ENCODE measurements around the gene ARHGEF35.
"Not testable (repeated sequence)": the region's sequence is repeated elsewhere in the genome, so short reads cannot be mapped to it uniquely, and the experiment has no call there.

Gene ARHGEF35

DNA sequence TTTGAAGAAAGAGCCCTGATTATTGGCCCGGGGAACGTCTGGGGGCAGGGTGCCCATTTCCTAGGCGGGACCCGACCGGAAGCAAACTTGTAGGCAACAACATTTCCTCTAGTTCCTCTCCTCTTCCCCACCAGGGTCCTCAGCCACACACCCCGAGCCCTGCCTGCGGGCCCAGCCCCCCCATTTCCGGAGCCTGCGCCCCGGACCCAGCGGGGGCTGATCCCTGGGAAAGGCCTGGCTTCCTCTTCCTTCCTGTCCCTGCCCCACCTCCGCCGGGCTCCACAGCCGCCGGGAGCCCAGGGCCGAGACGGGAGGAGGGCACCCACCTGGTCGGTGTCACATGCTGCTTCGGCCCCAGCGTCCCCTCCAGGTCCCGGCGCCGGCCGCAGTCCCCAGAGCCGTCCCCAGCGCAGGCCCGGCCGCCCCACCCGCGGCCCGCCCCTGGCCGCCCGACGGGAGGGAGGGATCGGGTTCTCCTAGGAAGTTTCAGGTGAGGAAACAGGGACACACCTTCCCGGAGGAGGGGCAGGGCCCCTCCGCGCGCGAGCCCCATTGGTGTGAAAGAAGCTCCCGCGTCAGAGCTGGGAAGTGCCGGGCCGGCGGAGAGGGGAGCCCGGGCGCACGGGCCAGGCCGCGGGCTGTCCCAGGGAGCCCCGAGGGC, at the start of gene ARHGEF35:
TSS of gene ARHGEF35 (minus strand) at position 622 of the 661 bp plus-strand sequence. CDS start 7,450 bp downstream, outside the sequence.
- DNase-seq, result not testable (repeated sequence)

GRCh38 chr7:144245372-144245771, 49.7 kb upstream of the ARHGEF35 start:
- DNase-seq, result not testable (repeated sequence)

GRCh38 chr7:144239365-144239764, 43.7 kb upstream of the ARHGEF35 start, which contains the start of gene OR2A42:
Gene OR2A42 (minus strand): TSS chr7:144239605. CDS start chr7:144232843, 6,762 bp downstream.
- not testable (repeated sequence) for DNase-seq

DNA sequence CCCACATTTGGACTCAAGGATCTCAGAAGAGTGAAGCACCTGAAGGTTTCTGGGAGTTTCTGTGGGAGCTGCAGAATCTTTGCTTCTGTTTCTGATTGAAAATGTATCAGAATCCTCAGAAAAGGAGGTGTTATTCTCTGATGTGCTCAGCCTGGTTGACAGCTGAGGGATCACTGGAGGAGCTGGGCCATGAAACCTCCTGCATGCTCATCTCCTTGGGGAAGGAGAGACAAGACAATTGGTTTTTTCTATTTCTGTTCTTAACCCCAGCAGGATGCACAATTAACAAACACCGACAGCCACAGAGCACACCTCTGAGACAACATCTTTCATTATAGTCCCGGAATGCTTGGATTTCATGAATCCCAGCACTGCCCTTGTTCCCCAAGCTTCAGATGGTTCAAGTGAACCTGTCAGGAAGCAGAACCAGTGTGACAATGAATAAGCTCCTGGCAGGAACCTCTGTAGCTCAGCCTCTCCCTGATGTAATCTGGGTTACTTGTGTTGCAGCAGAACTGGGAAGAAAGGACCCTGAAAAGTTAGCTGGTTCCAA, 43.0 kb upstream of the ARHGEF35 start:
- not testable (repeated sequence) for DNase-seq

- DNase-seq, result not testable (repeated sequence)
Observed at GRCh38 chr7:144233039-144233438, 37.4 kb upstream of the ARHGEF35 start.

DNA sequence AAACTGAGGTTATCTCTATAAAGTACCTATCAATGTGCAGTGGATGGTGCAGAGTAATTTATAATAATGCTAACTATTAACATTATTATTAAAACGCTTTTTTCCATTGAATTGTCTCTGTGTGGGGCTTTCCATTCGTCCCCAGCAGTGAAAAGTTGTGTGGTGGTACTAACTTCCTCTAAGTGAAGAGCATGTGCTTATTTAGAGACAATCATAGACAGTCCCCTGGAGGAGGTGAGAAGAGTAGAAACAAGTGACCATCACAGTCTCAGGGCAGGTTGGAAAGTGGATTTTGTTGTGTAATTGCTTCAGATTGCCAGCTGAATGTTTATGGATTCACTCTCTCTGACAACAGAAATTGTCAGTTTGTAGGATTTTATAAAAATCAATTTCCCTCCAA, 35.4 kb upstream of the ARHGEF35 start:
- DNase-seq, result not testable (repeated sequence)

GRCh38 chr7:144228810-144229209, 33.2 kb upstream of the ARHGEF35 start:
- not testable (repeated sequence) for DNase-seq

- DNase-seq, result not testable (repeated sequence)
Observed at GRCh38 chr7:144226866-144227265, 31.2 kb upstream of the ARHGEF35 start.

- not testable (repeated sequence) for DNase-seq
Observed at GRCh38 chr7:144223675-144224074, 28.0 kb upstream of the ARHGEF35 start.

DNA sequence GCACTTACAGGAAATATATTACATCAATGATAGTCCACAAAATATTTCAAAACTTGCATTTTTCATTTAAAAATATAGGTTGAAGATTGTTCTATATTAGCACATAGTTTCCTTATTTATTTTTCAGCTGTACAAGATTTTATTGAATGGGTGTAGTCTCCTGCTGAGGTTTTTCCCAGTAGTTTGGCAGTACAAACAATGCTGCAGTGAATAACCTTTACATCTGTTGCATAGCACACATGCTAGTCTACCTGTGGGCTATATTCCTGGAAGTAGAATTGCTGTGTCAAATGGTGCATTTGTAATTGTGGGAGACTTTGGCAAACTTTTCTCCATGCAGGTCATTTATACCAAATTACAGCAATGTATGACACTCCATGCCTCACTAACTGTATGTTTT, 24.9 kb upstream of the ARHGEF35 start:
- not testable (repeated sequence) for DNase-seq

GRCh38 chr7:144219149-144219548, 23.5 kb upstream of the ARHGEF35 start:
- DNase-seq, result not testable (repeated sequence)

DNA sequence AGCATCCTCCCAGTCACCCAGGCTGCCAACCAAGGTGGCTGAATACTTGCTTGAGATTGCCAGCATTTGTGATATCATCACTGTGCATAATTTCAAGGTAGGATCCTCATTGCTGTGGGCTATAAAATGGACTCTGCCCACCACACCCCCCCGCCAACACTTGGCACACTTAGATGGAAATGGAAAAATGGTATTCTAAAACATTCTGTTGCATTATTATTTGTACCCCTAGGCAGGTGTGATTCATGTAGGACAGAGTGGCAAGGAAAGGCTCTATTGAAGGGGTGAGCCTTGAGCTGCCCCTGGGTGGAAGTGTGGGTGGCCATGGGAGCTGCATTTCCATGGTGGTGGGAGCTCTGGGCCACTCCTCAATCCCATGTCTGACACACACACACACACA, 22.9 kb upstream of the ARHGEF35 start:
- DNase-seq, result not testable (repeated sequence)

- DNase-seq, result not testable (repeated sequence)
Observed at GRCh38 chr7:144217200-144217599, 21.6 kb upstream of the ARHGEF35 start.

DNA sequence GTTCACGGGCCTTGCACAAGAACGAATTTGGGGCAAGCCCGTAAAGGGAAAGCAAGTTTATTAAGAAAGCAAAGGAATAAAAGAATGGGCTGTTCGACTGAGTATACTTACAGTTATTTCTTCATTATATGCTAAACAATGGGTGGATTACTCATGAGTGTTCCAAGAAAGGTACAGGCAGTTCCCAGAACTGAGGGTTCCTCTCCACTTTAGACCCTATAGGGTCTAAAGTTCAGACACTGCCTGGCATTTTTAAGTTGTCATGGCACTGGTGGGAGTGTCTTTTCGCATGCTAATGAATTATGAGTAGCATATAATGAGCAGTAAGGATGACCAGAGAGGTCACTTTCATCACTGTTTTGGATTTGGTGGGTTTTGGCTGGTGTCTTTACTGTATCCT, 9.7 kb upstream of the ARHGEF35 start:
- DNase-seq, result not testable (repeated sequence)

- not testable (repeated sequence) for DNase-seq
Observed at GRCh38 chr7:144203086-144203485, 7.5 kb upstream of the ARHGEF35 start.

DNA sequence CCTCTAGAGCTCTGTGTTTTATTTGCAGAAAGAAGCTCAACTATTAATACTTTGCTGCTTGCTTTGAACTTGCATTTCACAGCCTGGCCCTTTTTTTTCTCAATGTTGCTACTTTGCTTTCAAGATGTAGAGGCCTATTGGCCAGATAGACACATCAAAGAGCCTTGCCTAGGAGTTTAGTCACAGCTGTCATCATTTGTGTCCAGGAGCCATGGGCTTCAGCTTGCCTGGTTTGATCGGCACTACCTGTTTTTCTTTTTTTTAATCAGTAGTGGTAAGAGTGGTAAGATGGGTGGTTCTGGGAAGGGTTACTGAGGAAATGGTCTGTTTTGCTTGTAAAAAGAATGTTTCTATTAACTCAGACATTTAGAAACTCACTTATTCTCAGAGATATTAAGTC, 6.3 kb upstream of the ARHGEF35 start:
- DNase-seq, result not testable (repeated sequence)

DNA sequence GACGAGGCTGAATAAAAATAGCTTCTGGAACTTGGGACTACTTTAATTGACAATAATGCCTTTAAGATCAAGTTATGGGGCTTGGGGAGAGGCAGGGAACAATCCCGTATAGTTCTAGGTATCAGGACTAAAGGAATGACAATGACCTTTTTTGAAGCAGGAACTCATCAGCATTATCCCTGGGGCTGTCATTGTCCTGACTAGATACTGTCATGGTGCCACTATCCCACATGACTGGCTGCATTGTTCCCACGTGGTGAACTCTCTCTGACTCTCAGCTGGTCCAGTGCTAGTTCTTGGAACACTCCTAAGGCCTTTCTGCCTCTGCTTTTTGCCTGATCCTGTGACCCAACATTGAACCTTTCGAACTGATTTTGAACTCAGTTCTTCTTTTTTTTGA, 3.3 kb upstream of the ARHGEF35 start:
- not testable (repeated sequence) for DNase-seq

DNA sequence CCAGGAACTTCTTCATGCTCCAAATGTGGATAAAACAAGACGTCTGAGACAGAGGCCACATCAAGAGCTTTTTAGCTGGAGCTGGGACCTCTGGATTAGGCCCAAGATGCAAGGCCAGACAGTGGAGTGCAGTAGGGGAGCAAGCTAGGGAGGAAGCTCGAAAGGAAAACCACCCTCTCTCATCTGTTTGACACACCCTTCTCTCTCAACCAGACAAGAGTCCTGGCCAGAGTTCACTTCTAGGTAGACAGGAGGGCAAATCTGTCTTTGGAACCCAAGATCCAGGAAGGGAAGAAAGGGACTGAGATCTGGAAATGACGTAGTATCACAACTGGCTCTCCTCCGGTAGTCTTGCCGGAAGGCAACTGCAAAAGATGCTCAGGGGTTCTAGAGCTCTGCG, 1.2 kb downstream of the ARHGEF35 start:
- DNase-seq, result not testable (repeated sequence)

GRCh38 chr7:144193782-144194181, 1.9 kb downstream of the ARHGEF35 start:
- not testable (repeated sequence) for DNase-seq

- not testable (repeated sequence) for DNase-seq
Observed at GRCh38 chr7:144188578-144189171, 7.0 kb downstream of the ARHGEF35 start.

DNA sequence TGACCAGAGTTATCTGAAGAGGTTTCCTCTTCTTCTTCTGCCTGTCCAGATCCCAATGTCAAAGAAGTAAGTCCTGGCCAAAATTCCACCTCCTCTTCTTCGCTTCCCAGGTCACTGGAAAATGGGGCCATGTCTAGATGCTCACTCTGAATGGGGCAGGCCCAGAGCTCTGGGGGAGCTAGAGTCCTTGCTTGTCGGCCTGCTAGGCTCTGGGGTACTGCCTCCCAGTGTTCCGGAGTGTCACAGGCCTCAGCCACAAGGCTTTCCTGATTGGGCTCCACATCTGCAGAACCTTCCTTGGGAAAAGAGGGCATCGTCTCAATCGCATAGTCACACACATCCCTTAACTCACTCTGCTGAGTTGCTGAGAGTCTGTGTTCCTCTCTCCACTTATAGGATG, 7.8 kb downstream of the ARHGEF35 start:
- DNase-seq, result not testable (repeated sequence)

DNA sequence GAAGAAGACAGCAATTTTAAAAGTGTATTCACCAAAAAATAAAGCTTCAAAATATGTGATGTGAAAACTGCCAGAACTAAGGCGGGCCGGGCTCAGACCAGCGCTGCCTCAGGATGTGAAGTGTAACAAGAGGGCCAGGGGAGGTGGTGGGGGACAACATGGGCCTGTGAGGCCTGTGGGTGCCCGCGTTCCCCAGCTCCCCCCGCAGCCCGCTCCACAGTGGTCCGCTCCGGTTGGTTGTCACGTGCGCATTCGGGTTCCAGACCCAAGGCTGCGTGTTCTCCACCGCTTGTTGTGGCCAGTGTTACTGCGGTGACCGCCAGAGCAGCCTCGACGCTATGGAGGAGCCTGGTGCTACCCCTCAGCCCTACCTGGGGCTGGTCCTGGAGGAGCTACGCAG, 12.5 kb downstream of the ARHGEF35 start, which contains the start of gene CTAGE4:
TSS of gene CTAGE4 (plus strand) at position 301 of the 400 bp plus-strand sequence. CDS start at position 339, 38 bp downstream.
- DNase-seq, result not testable (repeated sequence)

DNA sequence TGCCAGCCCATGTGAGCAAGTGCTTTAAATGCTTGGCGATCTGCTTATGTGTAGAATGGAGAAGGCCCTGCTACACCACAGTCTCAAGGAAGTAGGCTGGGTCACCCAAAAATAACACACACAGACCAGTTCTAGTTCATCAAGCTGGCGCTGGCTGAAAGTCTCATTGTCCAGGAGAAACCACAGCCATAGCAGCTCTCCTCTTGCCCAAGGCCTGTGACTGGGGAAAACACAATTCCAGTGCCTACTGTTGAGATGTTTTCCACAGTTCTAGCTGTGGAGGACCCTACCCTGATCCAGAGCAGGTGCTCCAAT, 16.5 kb downstream of the ARHGEF35 start:
- not testable (repeated sequence) for DNase-seq

All from KG1 (cell line).